ENCODE data around the gene ANKRD44. TPM values are rescaled to one million over a fixed set of nuclear protein-coding genes. Genes with fewer than 3 reads are reported as not detected.

Gene ANKRD44
- total and polyA plus RNA-seq, 2 of the 8 experiments (the other 6 are each of a cell fraction or from before 2014, with no cell fraction given), result 1.2 to 1.3 TPM

DNA sequence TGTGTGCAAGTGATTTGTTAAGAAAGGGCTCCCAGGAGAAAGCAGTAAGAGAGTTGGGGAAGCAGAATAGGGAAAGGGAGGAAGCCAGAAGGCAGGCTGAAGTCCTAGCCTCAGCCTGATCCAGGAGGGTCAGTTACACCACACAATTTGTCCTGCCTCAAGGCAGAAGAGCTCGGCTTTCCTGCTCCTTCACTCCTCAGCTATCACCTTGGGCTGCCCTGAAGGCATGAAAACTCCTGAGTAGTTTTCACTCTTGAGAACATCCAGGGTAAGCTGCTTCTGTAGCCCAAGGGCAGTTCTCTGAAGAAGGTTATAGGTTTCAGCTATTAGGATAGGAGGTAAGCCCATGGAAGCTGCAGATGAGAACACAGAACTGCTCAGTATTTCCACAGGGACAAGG is 47.4 kb upstream of the ANKRD44 start:
- no peak overlapping the region for H3K4me2 ChIP-seq (ENCODE audit: insufficient read depth in 1 of 2, low read depth in 2 of 2, low read length in 2 of 2)
- H4K8ac ChIP-seq (ENCODE audit: extremely low read depth, insufficient read depth, low read length), result no peak overlapping the region
- H3K18ac ChIP-seq (ENCODE audit: extremely low read depth, low read length), result no peak overlapping the region
- H3K9me3 ChIP-seq (ENCODE audit: insufficient read depth in 2 of 2, low read depth in 1 of 2, low read length in 1 of 2), result no peaks in the 10 kb centered on the region
- H3K36me3 ChIP-seq (ENCODE audit: control insufficient read depth in 2 of 4, insufficient read depth in 4 of 4, low read length in 3 of 4), result no peaks in the 10 kb centered on the region
- no peak overlapping the region for H2BK120ac ChIP-seq (replicated peaks; ENCODE audit: low read depth, low read length)
- no peaks in the 10 kb centered on the region for H4K20me1 ChIP-seq (replicated peaks in 1 of 2; ENCODE audit: control insufficient read depth in 1 of 2, insufficient read depth in 2 of 2, low read length in 2 of 2)
- H3K56ac ChIP-seq (replicated peaks; ENCODE audit: insufficient read length, low read depth, low read length), result no peak overlapping the region
- no peaks in the 10 kb centered on the region for H3K79me1 ChIP-seq (ENCODE audit: low read depth, low read length)
- 100% methylated on average over 1 of the region's 1 CpG; no CpG with 5 or more reads in 1 of the 2 experiments for WGBS, 2 experiments (ENCODE audit: extremely low coverage in 1 of 2, insufficient coverage in 1 of 2, insufficient read length in 1 of 2, insufficient replicate concordance in 2 of 2, low coverage in 1 of 2, low lambda C conversion rate in 2 of 2, missing lambda C conversion rate in 1 of 2)
- no peak overlapping the region for H2BK12ac ChIP-seq (ENCODE audit: low read depth, low read length)
- H3K4ac ChIP-seq (replicated peaks; ENCODE audit: insufficient read length, low read depth, low read length), result no peak overlapping the region
- no peak overlapping the region for H4K5ac ChIP-seq (ENCODE audit: insufficient read length, low read depth, low read length)
- H3K79me2 ChIP-seq (ENCODE audit: control insufficient read depth in 1 of 2, insufficient read depth in 2 of 2, low read length in 2 of 2), result no peaks in the 10 kb centered on the region
- H3K14ac ChIP-seq (ENCODE audit: insufficient read length), result no peak overlapping the region
- DNase-seq (ENCODE audit: low read depth in 1 of 2, low spot score in 2 of 2) (no peak), FAIRE-seq (no peak)
- POLR2A ChIA-PET (ENCODE audit: partially characterized antibody), result no interaction called here
- H3K9ac ChIP-seq (replicated peaks in 1 of 4; ENCODE audit: extremely low read depth in 1 of 4, low read depth in 3 of 4, low read length in 3 of 4), result no peak overlapping the region
- no peak overlapping the region for H2BK5ac ChIP-seq (ENCODE audit: low read depth, low read length)
- H4K91ac ChIP-seq (replicated peaks; ENCODE audit: insufficient read length, low read length), result no peak overlapping the region
- no peaks in the 10 kb centered on the region for H3K27me3 ChIP-seq (replicated peaks in 1 of 4; ENCODE audit: control insufficient read depth in 3 of 4, extremely low read depth in 1 of 4, insufficient read depth in 3 of 4, low read length in 3 of 4)
- H3K23ac ChIP-seq (ENCODE audit: insufficient read length), result no peak overlapping the region
- H3K23me2 ChIP-seq (ENCODE audit: low read depth, low read length), result no peaks in the 10 kb centered on the region
- H2BK15ac ChIP-seq (ENCODE audit: low read length), result no peak overlapping the region
- TF ChIP-seq KDM4A (IDR thresholded peaks at IDR 0.05; ENCODE audit: low read depth, low read length, severe bottlenecking), result no peak
- TF ChIP-seq RFX5 (IDR thresholded peaks at IDR 0.05; ENCODE audit: borderline replicate concordance, low read depth, low read length), result no peak
- TF ChIP-seq RXRA (IDR thresholded peaks at IDR 0.05; ENCODE audit: insufficient read depth, low read depth, low read length), result no peak
- TF ChIP-seq POLR2AphosphoS5 (IDR thresholded peaks at IDR 0.05; ENCODE audit: low read depth, low read length), result no peak
- TF ChIP-seq FOSL1 (IDR thresholded peaks at IDR 0.05; ENCODE audit: insufficient read depth, low read depth, low read length), result no peak
- TF ChIP-seq CBX5 (IDR thresholded peaks at IDR 0.05; ENCODE audit: low read depth, low read length), result no peak
- no peak for TF ChIP-seq RAD21 (IDR thresholded peaks at IDR 0.05 in 1 of 2, conservative IDR thresholded peaks at IDR 0.05 in 1 of 2; ENCODE audit: low read depth in 2 of 2, low read length in 2 of 2)
- no peak overlapping the region for H2BK20ac ChIP-seq (ENCODE audit: low read length)
- H3K4me1 ChIP-seq (replicated peaks in 1 of 4; ENCODE audit: control insufficient read depth in 3 of 4, insufficient read depth in 4 of 4, low read length in 3 of 4), result no peaks in the 10 kb centered on the region
- H2AFZ ChIP-seq (ENCODE audit: low read length), result no peak overlapping the region
- H3K27ac ChIP-seq (ENCODE audit: low read depth, low read length), result no peak overlapping the region
- no peak overlapping the region for H2AK5ac ChIP-seq (ENCODE audit: low read depth, low read length)
- H3K4me3 ChIP-seq (ENCODE audit: extremely low read depth in 1 of 4, insufficient read depth in 2 of 4, low read depth in 3 of 4, low read length in 4 of 4), result no peak overlapping the region
- CTCF ChIA-PET (ENCODE audit: partially characterized antibody), result interaction anchor here (0.6 to 3.5 kb wide), 14 partner anchors 13 to 769 kb away, joined by 3 to 19 read pairs (median 5); no protein-coding TSS in a partner anchor

All from H1 (cell line).